ENCODE data around the gene SERPINH1.

DNA sequence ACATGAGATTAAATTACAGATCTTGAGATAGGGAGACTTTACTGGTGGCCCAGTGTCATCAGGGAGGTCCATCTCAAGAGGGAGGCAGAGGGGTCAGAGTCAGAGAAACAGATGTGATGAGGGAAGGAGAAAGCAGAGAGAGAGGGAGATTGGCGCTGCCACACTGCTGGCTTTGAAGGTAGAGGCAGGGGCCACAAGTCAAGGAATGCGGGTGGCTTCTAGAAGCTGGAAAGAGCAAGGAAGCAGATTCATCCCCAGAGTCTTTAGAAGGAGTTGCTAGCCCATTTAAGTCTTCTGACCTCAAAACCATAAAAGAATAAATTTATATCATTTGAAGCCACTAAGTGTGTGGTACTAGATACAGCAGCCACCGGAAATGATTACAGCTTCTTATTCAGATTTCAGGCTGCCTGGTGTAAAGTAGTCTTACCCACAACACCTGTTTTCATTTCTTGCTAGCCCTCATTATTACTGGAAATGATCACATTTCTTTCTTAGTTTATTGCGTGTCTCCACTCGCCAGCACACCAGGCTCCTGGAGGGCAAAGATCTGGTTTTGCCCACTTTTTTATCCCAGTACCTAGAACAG is 12.6 kb upstream of the SERPINH1 start:
- TF ChIP-seq, protein P1, sequence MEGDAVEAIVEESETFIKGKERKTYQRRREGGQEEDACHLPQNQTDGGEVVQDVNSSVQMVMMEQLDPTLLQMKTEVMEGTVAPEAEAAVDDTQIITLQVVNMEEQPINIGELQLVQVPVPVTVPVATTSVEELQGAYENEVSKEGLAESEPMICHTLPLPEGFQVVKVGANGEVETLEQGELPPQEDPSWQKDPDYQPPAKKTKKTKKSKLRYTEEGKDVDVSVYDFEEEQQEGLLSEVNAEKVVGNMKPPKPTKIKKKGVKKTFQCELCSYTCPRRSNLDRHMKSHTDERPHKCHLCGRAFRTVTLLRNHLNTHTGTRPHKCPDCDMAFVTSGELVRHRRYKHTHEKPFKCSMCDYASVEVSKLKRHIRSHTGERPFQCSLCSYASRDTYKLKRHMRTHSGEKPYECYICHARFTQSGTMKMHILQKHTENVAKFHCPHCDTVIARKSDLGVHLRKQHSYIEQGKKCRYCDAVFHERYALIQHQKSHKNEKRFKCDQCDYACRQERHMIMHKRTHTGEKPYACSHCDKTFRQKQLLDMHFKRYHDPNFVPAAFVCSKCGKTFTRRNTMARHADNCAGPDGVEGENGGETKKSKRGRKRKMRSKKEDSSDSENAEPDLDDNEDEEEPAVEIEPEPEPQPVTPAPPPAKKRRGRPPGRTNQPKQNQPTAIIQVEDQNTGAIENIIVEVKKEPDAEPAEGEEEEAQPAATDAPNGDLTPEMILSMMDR (IDR thresholded peaks at IDR 0.05; ENCODE audit: low read length), result no peak
- TF ChIP-seq EZH2 (IDR thresholded peaks at IDR 0.05; ENCODE audit: borderline replicate concordance, low read length), result no peak

All from OCI-LY1 (cell line).